NB4 (cell line): ENCODE results near the gene TNPO1.
A peak's percentile ranks its signal among the peaks of the same experiment; 100 is the strongest.
"Not testable (repeated sequence)": the region's sequence is repeated elsewhere in the genome, so short reads cannot be mapped to it uniquely, and the experiment has no call there.

Experiments used
- DNase-seq: peaks from one replicate; pipeline ENCODE4 v3.0.0; 2010; ENCODE audit warnings: low read depth
- H3K4me3 ChIP-seq: one replicate; pipeline ENCODE4 v1.5.1; 2011; ENCODE audit warnings: mild to moderate bottlenecking, low read depth, low read length, moderate library complexity
- MYC ChIP-seq: IDR thresholded peaks from 2 replicates; pipeline ENCODE4 v1.6.1; 2011; ENCODE audit warnings: low read depth, low read length
- POLR2A ChIP-seq: IDR thresholded peaks from 2 replicates; pipeline ENCODE4 v1.6.1; 2011; ENCODE audit warnings: mild to moderate bottlenecking; ENCODE audit not compliant: insufficient read length; ENCODE audit errors: extremely low read depth
- TF ChIP-seq, protein P1 (sequence below): IDR thresholded peaks from 2 replicates; pipeline ENCODE4 v1.6.1; 2011; ENCODE audit warnings: low read depth, low read length
- TF ChIP-seq, protein P2 (sequence below): IDR thresholded peaks from one replicate; pipeline ENCODE4 v1.5.1; 2012; ENCODE audit warnings: low read depth, low read length

Gene TNPO1

DNA sequence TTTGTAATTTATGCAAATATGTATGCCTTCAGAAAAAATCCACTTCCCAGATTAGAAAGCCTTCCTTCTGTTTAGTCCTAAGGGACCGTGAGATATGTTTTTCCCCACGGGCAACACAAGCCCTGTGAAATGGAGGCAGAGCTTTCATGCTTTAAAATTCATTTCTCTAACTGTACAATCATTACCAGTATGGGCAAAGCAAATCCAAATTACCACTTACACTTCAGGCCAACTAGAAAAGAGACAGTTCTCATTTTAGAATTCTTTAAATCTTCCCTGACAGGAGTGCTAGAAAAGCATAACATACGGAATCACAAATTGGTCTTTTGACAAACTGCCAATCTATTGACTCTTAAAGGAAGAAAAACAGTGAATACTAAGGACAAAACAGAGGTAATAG, 20.5 kb upstream of the TNPO1 start:
- no peak overlapping the region for H3K4me3 ChIP-seq
- no peak for DNase-seq
- TF ChIP-seq MYC (no peak), POLR2A (no peak)
- TF ChIP-seq, protein P1, sequence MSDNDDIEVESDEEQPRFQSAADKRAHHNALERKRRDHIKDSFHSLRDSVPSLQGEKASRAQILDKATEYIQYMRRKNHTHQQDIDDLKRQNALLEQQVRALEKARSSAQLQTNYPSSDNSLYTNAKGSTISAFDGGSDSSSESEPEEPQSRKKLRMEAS: no peak
- TF ChIP-seq, protein P2, sequence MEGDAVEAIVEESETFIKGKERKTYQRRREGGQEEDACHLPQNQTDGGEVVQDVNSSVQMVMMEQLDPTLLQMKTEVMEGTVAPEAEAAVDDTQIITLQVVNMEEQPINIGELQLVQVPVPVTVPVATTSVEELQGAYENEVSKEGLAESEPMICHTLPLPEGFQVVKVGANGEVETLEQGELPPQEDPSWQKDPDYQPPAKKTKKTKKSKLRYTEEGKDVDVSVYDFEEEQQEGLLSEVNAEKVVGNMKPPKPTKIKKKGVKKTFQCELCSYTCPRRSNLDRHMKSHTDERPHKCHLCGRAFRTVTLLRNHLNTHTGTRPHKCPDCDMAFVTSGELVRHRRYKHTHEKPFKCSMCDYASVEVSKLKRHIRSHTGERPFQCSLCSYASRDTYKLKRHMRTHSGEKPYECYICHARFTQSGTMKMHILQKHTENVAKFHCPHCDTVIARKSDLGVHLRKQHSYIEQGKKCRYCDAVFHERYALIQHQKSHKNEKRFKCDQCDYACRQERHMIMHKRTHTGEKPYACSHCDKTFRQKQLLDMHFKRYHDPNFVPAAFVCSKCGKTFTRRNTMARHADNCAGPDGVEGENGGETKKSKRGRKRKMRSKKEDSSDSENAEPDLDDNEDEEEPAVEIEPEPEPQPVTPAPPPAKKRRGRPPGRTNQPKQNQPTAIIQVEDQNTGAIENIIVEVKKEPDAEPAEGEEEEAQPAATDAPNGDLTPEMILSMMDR: no peak

DNA sequence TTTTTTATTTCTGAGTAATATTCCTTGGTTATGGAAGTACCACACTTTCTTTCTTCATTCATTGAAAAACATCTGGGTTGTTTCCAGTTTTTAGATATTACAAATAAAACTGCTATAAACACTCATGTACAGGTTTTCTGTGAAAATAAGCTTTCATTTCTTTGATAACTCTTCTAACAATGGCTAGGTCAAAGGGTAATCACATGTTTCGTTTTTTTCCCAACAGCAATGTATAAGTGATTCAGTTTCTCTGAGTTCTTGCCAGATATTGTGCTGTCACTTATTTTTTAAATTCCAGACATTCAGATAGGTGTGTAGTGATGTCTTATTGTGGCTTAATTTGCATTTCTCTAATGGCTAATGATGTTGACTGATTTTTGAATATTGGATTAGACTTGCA, 16.7 kb upstream of the TNPO1 start:
- no peak for DNase-seq
- TF ChIP-seq POLR2A: no peak
- H3K4me3 ChIP-seq: no peak overlapping the region

DNA sequence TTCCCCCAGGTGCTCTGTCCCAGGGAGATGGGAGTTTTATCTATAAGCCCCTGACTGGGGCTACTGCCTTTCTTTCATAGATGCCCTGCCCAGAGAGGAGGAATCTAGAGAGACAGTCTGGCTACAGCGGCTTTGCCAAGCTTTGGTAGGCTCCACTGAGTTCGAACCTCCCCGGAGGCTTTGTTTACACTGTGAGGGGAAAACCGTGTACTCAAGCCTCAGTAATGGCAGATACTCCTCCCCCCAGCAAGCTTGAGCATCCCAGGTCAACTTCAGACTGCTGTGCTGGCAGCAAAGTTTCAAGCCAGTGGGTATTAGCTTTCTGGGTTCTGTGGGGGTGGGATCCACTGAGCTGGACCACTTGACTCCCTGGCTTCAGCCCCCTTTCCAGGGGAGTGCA, 7.8 kb upstream of the TNPO1 start:
- DNase-seq, H3K4me3 ChIP-seq: not testable (repeated sequence)

DNA sequence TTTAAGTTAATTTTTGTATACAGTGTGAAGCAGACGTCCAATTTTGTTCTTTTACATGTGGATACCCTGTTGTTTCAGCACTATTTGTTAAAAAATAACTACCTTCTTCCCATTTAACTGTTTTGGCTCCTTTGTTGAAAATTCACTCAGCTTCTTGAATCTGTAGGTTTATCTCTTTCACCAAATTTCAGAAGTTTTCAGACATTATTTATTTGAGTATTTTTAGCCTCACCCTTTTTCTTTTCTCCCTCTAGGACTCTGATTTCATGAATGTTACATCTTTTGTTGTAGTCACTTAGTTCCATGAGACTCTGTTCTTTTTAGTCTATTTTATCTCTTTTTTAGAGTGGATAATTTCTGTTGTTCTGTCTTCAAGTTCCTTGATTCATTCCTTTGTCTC, 4.6 kb upstream of the TNPO1 start:
- no peak for DNase-seq
- no peak overlapping the region for H3K4me3 ChIP-seq
- TF ChIP-seq, protein P1: no peak
- TF ChIP-seq POLR2A (no peak), MYC (no peak)
- TF ChIP-seq, protein P2: no peak

DNA sequence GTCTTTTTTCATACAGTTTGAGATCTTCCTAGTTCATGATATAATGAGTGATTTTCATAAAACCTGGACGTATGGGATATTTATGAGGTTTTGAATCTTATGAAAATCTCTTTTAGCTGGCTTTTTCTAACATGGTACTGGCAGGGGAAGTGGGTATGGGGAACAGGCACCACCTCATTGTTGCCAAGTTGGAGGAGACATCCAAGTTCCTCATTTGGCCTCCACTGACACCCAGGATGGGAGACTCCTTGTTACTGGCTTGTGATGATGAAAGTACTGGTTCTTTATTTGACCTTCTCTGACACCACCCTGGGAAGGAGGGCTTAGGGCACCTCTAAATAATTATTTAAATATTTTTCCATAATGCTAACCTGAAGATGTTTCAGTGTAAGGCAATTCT, 4.0 kb upstream of the TNPO1 start:
- peak; percentile 73 for DNase-seq
- H3K4me3 ChIP-seq: no peak overlapping the region
- TF ChIP-seq MYC: no peak
- TF ChIP-seq, protein P2: no peak

DNA sequence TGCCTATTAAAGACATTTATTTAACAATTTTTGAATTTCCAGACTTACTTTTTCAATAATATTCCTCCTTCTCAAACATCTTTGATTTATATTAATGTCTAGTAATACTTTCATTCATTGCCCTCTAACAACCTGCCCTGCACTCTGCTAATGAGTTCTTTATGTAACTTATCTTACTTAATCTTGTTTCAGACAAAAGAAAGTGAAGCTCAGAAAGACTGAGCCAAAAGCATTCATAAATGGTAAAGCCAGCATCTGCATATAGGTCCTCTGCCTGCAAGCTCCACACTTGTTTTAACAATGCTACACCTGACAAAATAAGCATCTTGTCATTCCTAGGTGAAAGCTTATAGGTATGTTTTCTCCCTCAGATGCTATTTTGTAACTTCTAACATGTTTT, 2.4 kb upstream of the TNPO1 start:
- TF ChIP-seq, protein P1: no peak
- TF ChIP-seq MYC (no peak), POLR2A (no peak)
- TF ChIP-seq, protein P2: no peak
- DNase-seq: no peak
- no peak overlapping the region for H3K4me3 ChIP-seq

DNA sequence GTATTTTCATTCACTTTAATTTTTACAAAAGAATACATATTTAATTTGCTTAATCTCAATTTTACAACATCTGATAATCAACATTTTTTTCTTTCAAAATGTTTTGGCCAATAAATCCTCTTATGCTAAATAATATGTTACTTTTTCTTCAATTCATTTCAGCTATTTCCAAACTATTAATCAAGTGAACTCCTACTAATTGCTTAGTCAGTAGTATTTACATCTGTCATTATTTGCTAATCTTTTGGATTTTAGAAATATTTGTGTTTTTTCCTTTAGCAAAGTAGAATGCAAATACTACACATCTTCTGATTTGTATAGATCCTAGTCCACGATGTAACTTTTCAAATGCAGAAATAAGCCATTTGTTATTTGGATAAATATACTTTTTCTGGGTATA, 1.6 kb upstream of the TNPO1 start:
- H3K4me3 ChIP-seq: no peak overlapping the region
- no peak for TF ChIP-seq MYC
- TF ChIP-seq, protein P1: no peak
- TF ChIP-seq POLR2A: no peak
- TF ChIP-seq, protein P2: no peak

More for the DNA sequence above, 1.6 kb upstream of the TNPO1 start:
- DNase-seq: no peak
